SK-N-SH (cell line): ENCODE results near the gene MREG.

ENCODE experiments used
- POLR2AphosphoS5 ChIP-seq: IDR thresholded peaks from 2 replicates; pipeline ENCODE4 v1.6.1; 2012; ENCODE audit warnings: low read depth, low read length
- TF ChIP-seq, protein P1 (sequence below): fragments of 200-600 bp; sonication (generic); IDR thresholded peaks from 2 replicates; pipeline ENCODE4 v1.6.1; 2017; ENCODE audit warnings: antibody characterized with exemption, mild to moderate bottlenecking, moderate library complexity

DNA sequence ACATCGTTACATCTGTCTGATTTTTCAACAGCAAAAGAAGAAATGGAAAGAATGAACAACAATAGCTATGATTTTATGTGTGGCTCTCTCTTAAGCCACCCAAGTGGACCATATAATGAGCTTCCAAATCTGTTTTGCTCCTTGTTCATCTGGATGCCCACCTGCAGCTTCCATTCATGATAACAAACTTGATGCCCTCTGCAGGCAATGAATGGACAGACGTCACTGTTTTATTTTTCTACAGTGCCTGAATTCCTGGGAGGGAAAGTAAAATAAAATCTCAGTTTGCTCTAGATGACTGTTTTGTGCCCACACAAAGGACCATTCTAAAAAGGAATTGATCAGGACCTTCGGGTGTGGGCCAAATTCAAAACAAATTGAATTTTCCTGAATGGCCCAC lies 5.0 kb downstream of the MREG start:
- TF ChIP-seq, protein P1, sequence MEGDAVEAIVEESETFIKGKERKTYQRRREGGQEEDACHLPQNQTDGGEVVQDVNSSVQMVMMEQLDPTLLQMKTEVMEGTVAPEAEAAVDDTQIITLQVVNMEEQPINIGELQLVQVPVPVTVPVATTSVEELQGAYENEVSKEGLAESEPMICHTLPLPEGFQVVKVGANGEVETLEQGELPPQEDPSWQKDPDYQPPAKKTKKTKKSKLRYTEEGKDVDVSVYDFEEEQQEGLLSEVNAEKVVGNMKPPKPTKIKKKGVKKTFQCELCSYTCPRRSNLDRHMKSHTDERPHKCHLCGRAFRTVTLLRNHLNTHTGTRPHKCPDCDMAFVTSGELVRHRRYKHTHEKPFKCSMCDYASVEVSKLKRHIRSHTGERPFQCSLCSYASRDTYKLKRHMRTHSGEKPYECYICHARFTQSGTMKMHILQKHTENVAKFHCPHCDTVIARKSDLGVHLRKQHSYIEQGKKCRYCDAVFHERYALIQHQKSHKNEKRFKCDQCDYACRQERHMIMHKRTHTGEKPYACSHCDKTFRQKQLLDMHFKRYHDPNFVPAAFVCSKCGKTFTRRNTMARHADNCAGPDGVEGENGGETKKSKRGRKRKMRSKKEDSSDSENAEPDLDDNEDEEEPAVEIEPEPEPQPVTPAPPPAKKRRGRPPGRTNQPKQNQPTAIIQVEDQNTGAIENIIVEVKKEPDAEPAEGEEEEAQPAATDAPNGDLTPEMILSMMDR = no peak
- TF ChIP-seq POLR2AphosphoS5 = no peak
